Hematopoietic multipotent progenitor cell treated with erythropoietin and hydrocortisone succinate and interleukin-3 and kit ligand, for 17 days (in vitro differentiated cells): ENCODE data around the gene KCNK1.
"Not testable (repeated sequence)": the region's sequence is repeated elsewhere in the genome, so short reads cannot be mapped to it uniquely, and the experiment has no call there.

Experiments used
- DNase-seq: peaks from one replicate; pipeline ENCODE4 v3.0.0-alpha.2; 2015; ENCODE audit warnings: low spot score

KCNK1 gene

GRCh38 chr1:233607252-233608119 is 6.4 kb upstream of the KCNK1 start:
- no peak for DNase-seq

GRCh38 chr1:233608988-233609387 is 4.9 kb upstream of the KCNK1 start:
- DNase-seq = no peak

- no peak for DNase-seq
Measured at GRCh38 chr1:233609926-233610325, 4.0 kb upstream of the KCNK1 start.

GRCh38 chr1:233610628-233611027 is 3.3 kb upstream of the KCNK1 start:
- DNase-seq = no peak

GRCh38 chr1:233611363-233611762 is 2.5 kb upstream of the KCNK1 start:
- DNase-seq = not testable (repeated sequence)

GRCh38 chr1:233614173-233614742 is 352 bp downstream of the KCNK1 start:
- DNase-seq = no peak

- DNase-seq = no peak
Measured at GRCh38 chr1:233614743-233615521, 1.0 kb downstream of the KCNK1 start.

- DNase-seq = no peak
Measured at GRCh38 chr1:233615571-233615970, 1.7 kb downstream of the KCNK1 start.

- DNase-seq = no peak
Measured at GRCh38 chr1:233617025-233617424, 3.1 kb downstream of the KCNK1 start.

GRCh38 chr1:233619414-233619813 is 5.5 kb downstream of the KCNK1 start:
- DNase-seq = not testable (repeated sequence)

GRCh38 chr1:233620065-233620464 is 6.2 kb downstream of the KCNK1 start:
- DNase-seq = no peak

GRCh38 chr1:233621923-233622322 is 8.0 kb downstream of the KCNK1 start:
- DNase-seq = no peak

- DNase-seq = no peak
Measured at GRCh38 chr1:233624289-233624688, 10.4 kb downstream of the KCNK1 start.

- DNase-seq = no peak
Measured at GRCh38 chr1:233625087-233625486, 11.2 kb downstream of the KCNK1 start.

GRCh38 chr1:233625510-233625981 is 11.6 kb downstream of the KCNK1 start:
- no peak for DNase-seq

- DNase-seq = no peak
Measured at GRCh38 chr1:233627376-233627775, 13.5 kb downstream of the KCNK1 start.

- no peak for DNase-seq
Measured at GRCh38 chr1:233627823-233628222, 13.9 kb downstream of the KCNK1 start.

- no peak for DNase-seq
Measured at GRCh38 chr1:233629305-233629935, 15.5 kb downstream of the KCNK1 start.

GRCh38 chr1:233631810-233632405 is 18.0 kb downstream of the KCNK1 start:
- no peak for DNase-seq

GRCh38 chr1:233632436-233632835 is 18.5 kb downstream of the KCNK1 start:
- no peak for DNase-seq

GRCh38 chr1:233635765-233636502 is 22.0 kb downstream of the KCNK1 start:
- DNase-seq = no peak
